Measurements from ENCODE around the gene DNASE1.

- TF ChIP-seq CTCF (IDR thresholded peaks at IDR 0.05; ENCODE audit: insufficient read depth, low read depth, low read length) (no peak), EZH2 (IDR thresholded peaks at IDR 0.05; ENCODE audit: insufficient read depth, low read length) (no peak)
Observed at GRCh38 chr16:3674513-3675295, 20.2 kb downstream of the DNASE1 start.
